Parathyroid adenoma (tissue), 2 donors: ENCODE results near the gene SFMBT2.

Source experiments
- H2AFZ ChIP-seq: fragments of 300-600 bp; sonication (generic); one replicate; pipeline ENCODE4 v1.7.0; 2017; ENCODE audit warnings: antibody characterized with exemption, mild to moderate bottlenecking
- H3K27ac ChIP-seq: fragments of 300-600 bp; sonication (generic); one replicate; pipeline ENCODE4 v1.7.0; 2017
- H3K27me3 ChIP-seq: fragments of 300-600 bp; sonication (generic); one replicate; pipeline ENCODE4 v1.7.0; 2017; ENCODE audit warnings: low read length; ENCODE audit not compliant: control insufficient read depth, insufficient read depth
- H3K36me3 ChIP-seq: fragments of 300-600 bp; sonication (generic); one replicate; pipeline ENCODE4 v1.7.0; 2017; ENCODE audit warnings: low read length; ENCODE audit not compliant: control insufficient read depth, insufficient read depth
- H3K4me1 ChIP-seq: fragments of 300-600 bp; sonication (generic); one replicate; pipeline ENCODE4 v1.7.0; 2017; ENCODE audit warnings: control low read depth
- H3K4me2 ChIP-seq: fragments of 300-600 bp; sonication (generic); one replicate; pipeline ENCODE4 v1.7.0; 2017; ENCODE audit warnings: low read length
- H3K4me3 ChIP-seq: fragments of 300-600 bp; sonication (generic); one replicate; pipeline ENCODE4 v1.7.0; 2017; ENCODE audit warnings: low read depth, low read length
- H3K79me2 ChIP-seq: fragments of 300-600 bp; sonication (generic); one replicate; pipeline ENCODE4 v1.7.0; 2017; ENCODE audit warnings: control low read depth
- H3K9ac ChIP-seq: fragments of 300-600 bp; sonication (generic); one replicate; pipeline ENCODE4 v1.7.0; 2017; ENCODE audit warnings: mild to moderate bottlenecking
- H3K9me3 ChIP-seq: fragments of 300-600 bp; sonication (generic); one replicate; pipeline ENCODE4 v1.7.0; 2017; ENCODE audit warnings: low read length; ENCODE audit not compliant: control insufficient read depth
- TF ChIP-seq, protein P1 (sequence below): fragments of 300-600 bp; sonication (generic); IDR thresholded peaks from one replicate; pipeline ENCODE4 v1.7.0; 2017; ENCODE audit warnings: antibody characterized with exemption, mild to moderate bottlenecking
- donor health status: primary hyperparathyroidism.

The SFMBT2 gene

DNA sequence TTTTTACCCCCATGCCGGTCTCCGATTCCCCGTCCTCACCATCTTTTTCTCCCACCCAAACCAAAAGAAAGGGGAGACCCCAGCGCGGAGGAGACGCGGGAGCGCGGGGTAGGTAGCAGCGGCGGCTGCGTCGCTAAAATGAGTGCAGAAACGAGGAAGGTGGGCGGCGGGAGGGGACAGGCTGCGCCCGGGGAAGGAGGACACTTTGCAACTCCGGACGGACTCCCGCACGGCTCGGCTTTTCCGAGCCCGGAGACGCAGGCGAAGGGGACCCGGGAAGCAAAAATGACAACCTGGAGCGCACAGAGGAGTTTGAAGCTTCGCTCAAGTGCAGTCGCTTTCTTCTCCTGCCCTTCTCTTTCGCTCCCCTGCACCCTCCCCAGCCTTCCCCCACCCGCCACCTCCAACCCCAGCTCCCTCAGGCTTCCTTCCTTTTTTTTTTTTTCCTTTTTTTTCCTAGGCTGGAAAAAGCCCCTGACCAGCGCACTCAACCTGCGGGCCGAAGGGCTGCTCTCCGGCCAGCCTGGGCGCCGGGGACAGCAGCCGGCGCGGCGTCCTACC lies 453 bp downstream of the SFMBT2 start:
- H3K4me1 ChIP-seq = peaks cover 11% of the 10 kb centered on the region
- TF ChIP-seq, protein P1, sequence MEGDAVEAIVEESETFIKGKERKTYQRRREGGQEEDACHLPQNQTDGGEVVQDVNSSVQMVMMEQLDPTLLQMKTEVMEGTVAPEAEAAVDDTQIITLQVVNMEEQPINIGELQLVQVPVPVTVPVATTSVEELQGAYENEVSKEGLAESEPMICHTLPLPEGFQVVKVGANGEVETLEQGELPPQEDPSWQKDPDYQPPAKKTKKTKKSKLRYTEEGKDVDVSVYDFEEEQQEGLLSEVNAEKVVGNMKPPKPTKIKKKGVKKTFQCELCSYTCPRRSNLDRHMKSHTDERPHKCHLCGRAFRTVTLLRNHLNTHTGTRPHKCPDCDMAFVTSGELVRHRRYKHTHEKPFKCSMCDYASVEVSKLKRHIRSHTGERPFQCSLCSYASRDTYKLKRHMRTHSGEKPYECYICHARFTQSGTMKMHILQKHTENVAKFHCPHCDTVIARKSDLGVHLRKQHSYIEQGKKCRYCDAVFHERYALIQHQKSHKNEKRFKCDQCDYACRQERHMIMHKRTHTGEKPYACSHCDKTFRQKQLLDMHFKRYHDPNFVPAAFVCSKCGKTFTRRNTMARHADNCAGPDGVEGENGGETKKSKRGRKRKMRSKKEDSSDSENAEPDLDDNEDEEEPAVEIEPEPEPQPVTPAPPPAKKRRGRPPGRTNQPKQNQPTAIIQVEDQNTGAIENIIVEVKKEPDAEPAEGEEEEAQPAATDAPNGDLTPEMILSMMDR = no peak
- H3K27me3 ChIP-seq = no peaks in the 10 kb centered on the region
- peak overlapping the region; percentile 47 for H3K27ac ChIP-seq
- H3K79me2 ChIP-seq = peaks cover 2% of the 10 kb centered on the region
- no peaks in the 10 kb centered on the region for H3K36me3 ChIP-seq
- H3K9ac ChIP-seq = peak overlapping the region; percentile 64
- H3K4me2 ChIP-seq = peak overlapping the region; percentile 99
- H3K9me3 ChIP-seq = no peaks in the 10 kb centered on the region
- peak overlapping the region; percentile 81 for H3K4me3 ChIP-seq
- H2AFZ ChIP-seq = peak overlapping the region; percentile 84

- Histone ChIP-seq H3K27me3 (no peaks in the 10 kb centered on the region), H3K36me3 (no peaks in the 10 kb centered on the region), H3K9me3 (no peaks in the 10 kb centered on the region), H3K79me2 (peaks cover 2% of the 10 kb centered on the region), H3K4me1 (peaks cover 14% of the 10 kb centered on the region), H3K4me3 (peak overlapping the region; percentile 81), H2AFZ (peak overlapping the region; percentile 84), H3K9ac (peak overlapping the region; percentile 64), H3K4me2 (peak overlapping the region; percentile 99), H3K27ac (peak overlapping the region; percentile 47)
- TF ChIP-seq, protein P1 = no peak
These were observed 1.1 kb downstream of the SFMBT2 start for GRCh38 chr10:7409732-7410168.

DNA sequence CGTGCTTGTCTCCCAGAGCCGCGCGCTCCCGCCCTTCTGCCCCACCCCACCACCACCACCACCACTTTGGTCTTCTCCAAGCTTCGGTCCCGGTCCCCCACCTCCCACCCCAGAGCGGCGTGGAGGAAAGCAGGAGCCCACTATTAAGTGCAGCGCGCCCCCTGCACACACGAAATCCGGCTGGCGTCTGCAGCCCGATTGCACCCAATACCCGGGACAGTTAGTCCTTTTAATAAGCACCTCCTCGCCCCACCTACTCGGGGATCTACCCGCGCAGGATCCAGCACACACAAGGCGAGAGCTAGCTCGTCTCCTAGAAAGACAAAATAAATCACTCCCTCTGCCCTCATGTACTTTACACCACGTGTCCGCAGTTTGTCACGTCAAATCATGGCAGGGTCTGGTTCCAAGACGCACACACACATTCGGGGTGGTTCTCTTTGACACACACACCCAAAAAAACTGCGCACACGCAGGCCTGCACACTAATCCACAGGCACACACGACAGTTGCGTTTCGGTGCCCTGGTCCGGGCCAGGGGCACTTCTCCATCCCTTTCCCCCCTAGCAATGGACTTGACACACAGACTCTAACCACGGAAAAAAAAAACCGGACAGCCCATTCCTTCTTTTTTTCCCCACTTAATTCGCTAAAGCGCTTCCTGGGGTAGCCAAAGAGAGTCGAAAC lies 1.6 kb downstream of the SFMBT2 start:
- Histone ChIP-seq H3K36me3 (no peaks in the 10 kb centered on the region), H3K4me1 (peaks cover 14% of the 10 kb centered on the region), H3K27ac (peak overlapping the region; percentile 47), H3K9me3 (no peaks in the 10 kb centered on the region), H3K9ac (no peak overlapping the region), H3K27me3 (no peaks in the 10 kb centered on the region), H3K4me2 (peak overlapping the region; percentile 99), H3K4me3 (peak overlapping the region; percentile 81), H2AFZ (peak overlapping the region; percentile 84), H3K79me2 (peaks cover 2% of the 10 kb centered on the region)
- TF ChIP-seq, protein P1 = no peak

GRCh38 chr10:7408291-7409044 lies 2.4 kb downstream of the SFMBT2 start:
- TF ChIP-seq, protein P1 = peak; percentile 61
- Histone ChIP-seq H3K79me2 (peaks cover 2% of the 10 kb centered on the region), H3K36me3 (no peaks in the 10 kb centered on the region), H3K27me3 (no peaks in the 10 kb centered on the region), H2AFZ (peak overlapping the region; percentile 84), H3K9ac (no peak overlapping the region), H3K4me1 (peaks cover 14% of the 10 kb centered on the region), H3K9me3 (no peaks in the 10 kb centered on the region), H3K4me2 (peak overlapping the region; percentile 99), H3K27ac (no peak overlapping the region), H3K4me3 (peak overlapping the region; percentile 81)
